K562 (cell line): ENCODE data around the gene ACSF3.

Experiments
- CHD2 ChIP-seq: IDR thresholded peaks from 2 replicates; pipeline ENCODE4 v1.6.1; 2011; ENCODE audit warnings: low read depth, low read length
- GABPB1 ChIP-seq: sonication (generic); formaldehyde crosslinking; IDR thresholded peaks from 2 replicates; pipeline ENCODE4 v1.8.0; 2022; ENCODE audit warnings: mild to moderate bottlenecking, missing genetic modification reagents
- SIRT6 ChIP-seq: IDR thresholded peaks from one replicate; pipeline ENCODE4 v1.6.1; 2012; ENCODE audit warnings: low read depth, mild to moderate bottlenecking, control low read depth, inconsistent platforms, low read length, moderate library complexity
- SMARCA5 ChIP-seq: fragments of 450-650 bp; IDR thresholded peaks from 2 replicates; pipeline ENCODE4 v1.6.1; 2016
- TCF7L2 ChIP-seq: fragments of 150-350 bp; IDR thresholded peaks from 2 replicates; pipeline ENCODE4 v1.6.1; 2016; ENCODE audit warnings: low read depth, mild to moderate bottlenecking, low read length, moderate library complexity
- ZNF57 ChIP-seq: fragments of 450-650 bp; formaldehyde crosslinking; IDR thresholded peaks from 2 replicates; pipeline ENCODE4 v1.4.0; 2020; ENCODE audit warnings: mild to moderate bottlenecking, moderate library complexity
- TF ChIP-seq, protein P1 (sequence below): fragments of 150-350 bp; IDR thresholded peaks from 2 replicates; pipeline ENCODE4 v1.6.1; 2014; ENCODE audit warnings: low read depth, mild to moderate bottlenecking, low read length, borderline replicate concordance
- TF ChIP-seq, protein P2 (sequence below), 3 experiments: IDR thresholded peaks in 2 of 3; conservative IDR thresholded peaks in 1 of 3; 2 replicates each; pipeline ENCODE4 v1.5.1; 2011 to 2012; ENCODE audit warnings: low read length in 3 of 3, mild to moderate bottlenecking in 3 of 3, control low read depth in 2 of 3, improper control_type of control experiment in 1 of 3, inconsistent platforms in 1 of 3, low read depth in 1 of 3, mixed read lengths in 1 of 3, moderate library complexity in 1 of 3; ENCODE audit not compliant: insufficient read depth in 2 of 3

DNA sequence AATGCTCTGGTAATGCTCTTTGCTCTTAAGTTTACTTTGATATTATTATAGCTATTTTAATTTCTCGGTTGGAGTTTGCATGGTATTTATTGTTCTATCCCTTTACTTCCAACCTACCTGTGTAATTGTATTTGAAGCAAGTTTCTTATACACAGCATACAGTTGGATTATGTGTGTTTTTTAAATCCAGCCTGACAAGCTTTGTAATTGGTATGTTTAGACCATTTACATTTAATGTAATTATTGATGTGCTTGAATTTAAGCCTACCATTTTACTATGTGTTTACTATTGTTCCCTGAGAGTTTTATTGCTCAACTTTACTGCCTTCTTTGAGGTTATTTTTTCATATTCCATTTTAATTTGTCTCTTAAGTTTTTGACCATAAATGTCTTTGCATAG lies 35.7 kb downstream of the ACSF3 start:
- TF ChIP-seq ZNF57 (CRISPR knock-in tag) = no peak
- no peak for TF ChIP-seq GABPB1
- TF ChIP-seq, protein P1, sequence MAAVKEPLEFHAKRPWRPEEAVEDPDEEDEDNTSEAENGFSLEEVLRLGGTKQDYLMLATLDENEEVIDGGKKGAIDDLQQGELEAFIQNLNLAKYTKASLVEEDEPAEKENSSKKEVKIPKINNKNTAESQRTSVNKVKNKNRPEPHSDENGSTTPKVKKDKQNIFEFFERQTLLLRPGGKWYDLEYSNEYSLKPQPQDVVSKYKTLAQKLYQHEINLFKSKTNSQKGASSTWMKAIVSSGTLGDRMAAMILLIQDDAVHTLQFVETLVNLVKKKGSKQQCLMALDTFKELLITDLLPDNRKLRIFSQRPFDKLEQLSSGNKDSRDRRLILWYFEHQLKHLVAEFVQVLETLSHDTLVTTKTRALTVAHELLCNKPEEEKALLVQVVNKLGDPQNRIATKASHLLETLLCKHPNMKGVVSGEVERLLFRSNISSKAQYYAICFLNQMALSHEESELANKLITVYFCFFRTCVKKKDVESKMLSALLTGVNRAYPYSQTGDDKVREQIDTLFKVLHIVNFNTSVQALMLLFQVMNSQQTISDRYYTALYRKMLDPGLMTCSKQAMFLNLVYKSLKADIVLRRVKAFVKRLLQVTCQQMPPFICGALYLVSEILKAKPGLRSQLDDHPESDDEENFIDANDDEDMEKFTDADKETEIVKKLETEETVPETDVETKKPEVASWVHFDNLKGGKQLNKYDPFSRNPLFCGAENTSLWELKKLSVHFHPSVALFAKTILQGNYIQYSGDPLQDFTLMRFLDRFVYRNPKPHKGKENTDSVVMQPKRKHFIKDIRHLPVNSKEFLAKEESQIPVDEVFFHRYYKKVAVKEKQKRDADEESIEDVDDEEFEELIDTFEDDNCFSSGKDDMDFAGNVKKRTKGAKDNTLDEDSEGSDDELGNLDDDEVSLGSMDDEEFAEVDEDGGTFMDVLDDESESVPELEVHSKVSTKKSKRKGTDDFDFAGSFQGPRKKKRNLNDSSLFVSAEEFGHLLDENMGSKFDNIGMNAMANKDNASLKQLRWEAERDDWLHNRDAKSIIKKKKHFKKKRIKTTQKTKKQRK = no peak
- TF ChIP-seq, protein P2, sequence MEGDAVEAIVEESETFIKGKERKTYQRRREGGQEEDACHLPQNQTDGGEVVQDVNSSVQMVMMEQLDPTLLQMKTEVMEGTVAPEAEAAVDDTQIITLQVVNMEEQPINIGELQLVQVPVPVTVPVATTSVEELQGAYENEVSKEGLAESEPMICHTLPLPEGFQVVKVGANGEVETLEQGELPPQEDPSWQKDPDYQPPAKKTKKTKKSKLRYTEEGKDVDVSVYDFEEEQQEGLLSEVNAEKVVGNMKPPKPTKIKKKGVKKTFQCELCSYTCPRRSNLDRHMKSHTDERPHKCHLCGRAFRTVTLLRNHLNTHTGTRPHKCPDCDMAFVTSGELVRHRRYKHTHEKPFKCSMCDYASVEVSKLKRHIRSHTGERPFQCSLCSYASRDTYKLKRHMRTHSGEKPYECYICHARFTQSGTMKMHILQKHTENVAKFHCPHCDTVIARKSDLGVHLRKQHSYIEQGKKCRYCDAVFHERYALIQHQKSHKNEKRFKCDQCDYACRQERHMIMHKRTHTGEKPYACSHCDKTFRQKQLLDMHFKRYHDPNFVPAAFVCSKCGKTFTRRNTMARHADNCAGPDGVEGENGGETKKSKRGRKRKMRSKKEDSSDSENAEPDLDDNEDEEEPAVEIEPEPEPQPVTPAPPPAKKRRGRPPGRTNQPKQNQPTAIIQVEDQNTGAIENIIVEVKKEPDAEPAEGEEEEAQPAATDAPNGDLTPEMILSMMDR (IDR thresholded peaks at IDR 0.05 in 2 of 3, conservative IDR thresholded peaks at IDR 0.05 in 1 of 3; ENCODE audit: insufficient read depth in 2 of 3, low read depth in 1 of 3, low read length in 3 of 3) = no peak
- no peak for TF ChIP-seq CHD2
- TF ChIP-seq SMARCA5 = no peak
- TF ChIP-seq TCF7L2 = no peak
- TF ChIP-seq SIRT6 = no peak
